SK-N-SH treated with all-trans-retinoic acid at 6 μM for 48 hours (cell line): ENCODE measurements around the gene TUBB2A.

ENCODE experiments used
- ARNTL ChIP-seq: fragments of 450-650 bp; formaldehyde crosslinking; IDR thresholded peaks from 2 replicates; pipeline ENCODE4 v1.5.0; 2020; ENCODE audit warnings: low read depth, mild to moderate bottlenecking, moderate library complexity, borderline replicate concordance
- CSRNP3 ChIP-seq: fragments of 250-450 bp; sonication (Bioruptor Pico); IDR thresholded peaks from 2 replicates; pipeline ENCODE4 v1.5.1; 2021; ENCODE audit warnings: mild to moderate bottlenecking, moderate library complexity
- ESRRG ChIP-seq: fragments of 250-450 bp; sonication (Bioruptor Pico); IDR thresholded peaks from 2 replicates; pipeline ENCODE4 v1.6.1; 2021; ENCODE audit warnings: mild to moderate bottlenecking
- ISL1 ChIP-seq: fragments of 250-450 bp; sonication (Bioruptor Pico); IDR thresholded peaks from 2 replicates; pipeline ENCODE4 v2.1.2; 2022; ENCODE audit warnings: mild to moderate bottlenecking, moderate library complexity
- PPARA ChIP-seq: fragments of 250-450 bp; sonication (Bioruptor Pico); IDR thresholded peaks from 2 replicates; pipeline ENCODE4 v1.5.0; 2020; ENCODE audit warnings: mild to moderate bottlenecking, borderline replicate concordance
- SNAI2 ChIP-seq: fragments of 250-450 bp; sonication (Bioruptor Pico); IDR thresholded peaks from 2 replicates; pipeline ENCODE4 v1.5.0; 2020; ENCODE audit warnings: mild to moderate bottlenecking, moderate library complexity
- ZC3H10 ChIP-seq: fragments of 250-450 bp; sonication (Bioruptor Pico); IDR thresholded peaks from 2 replicates; pipeline ENCODE4 v1.5.1; 2021; ENCODE audit warnings: mild to moderate bottlenecking, moderate library complexity
- ZFP3 ChIP-seq: fragments of 250-450 bp; sonication (Bioruptor Pico); IDR thresholded peaks from 2 replicates; pipeline ENCODE4 v1.5.0; 2020; ENCODE audit warnings: mild to moderate bottlenecking, moderate library complexity
- ZFP30 ChIP-seq: fragments of 450-650 bp; formaldehyde crosslinking; IDR thresholded peaks from 2 replicates; pipeline ENCODE4 v1.5.0; 2022; ENCODE audit warnings: mild to moderate bottlenecking, moderate library complexity
- TF ChIP-seq, protein P1 (sequence below): fragments of 250-450 bp; sonication (Bioruptor Pico); IDR thresholded peaks from 2 replicates; pipeline ENCODE4 v1.8.0; 2021; ENCODE audit warnings: low read depth, mild to moderate bottlenecking, moderate library complexity, borderline replicate concordance
- TF ChIP-seq, protein P2 (sequence below): fragments of 250-450 bp; sonication (Bioruptor Pico); IDR thresholded peaks from 2 replicates; pipeline ENCODE4 v1.5.1; 2020; ENCODE audit warnings: low read depth, mild to moderate bottlenecking, moderate library complexity
- TF ChIP-seq, protein P3 (sequence below): fragments of 250-450 bp; sonication (Bioruptor Pico); IDR thresholded peaks from 2 replicates; pipeline ENCODE4 v1.8.0; 2020; ENCODE audit warnings: mild to moderate bottlenecking, moderate library complexity, borderline replicate concordance

DNA sequence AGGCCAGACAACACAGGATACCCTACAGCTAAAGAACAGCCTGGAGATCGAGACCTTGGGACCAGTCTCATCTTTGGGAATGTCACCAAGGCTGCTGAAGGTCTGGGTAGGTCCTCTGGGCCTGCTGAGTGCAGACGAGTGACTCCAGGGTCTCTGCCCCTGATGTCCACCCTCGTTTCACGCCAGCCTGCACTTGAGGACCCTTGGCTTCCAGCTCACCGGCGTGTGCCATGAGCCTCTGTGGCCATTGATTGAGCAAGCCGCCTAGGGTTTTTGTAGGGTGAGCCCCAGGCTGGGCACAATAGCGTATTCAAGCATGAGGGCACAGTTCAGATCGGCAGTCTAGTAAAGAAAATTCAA, 34.5 kb downstream of the TUBB2A start:
- TF ChIP-seq ZC3H10 = no peak
- TF ChIP-seq, protein P1, sequence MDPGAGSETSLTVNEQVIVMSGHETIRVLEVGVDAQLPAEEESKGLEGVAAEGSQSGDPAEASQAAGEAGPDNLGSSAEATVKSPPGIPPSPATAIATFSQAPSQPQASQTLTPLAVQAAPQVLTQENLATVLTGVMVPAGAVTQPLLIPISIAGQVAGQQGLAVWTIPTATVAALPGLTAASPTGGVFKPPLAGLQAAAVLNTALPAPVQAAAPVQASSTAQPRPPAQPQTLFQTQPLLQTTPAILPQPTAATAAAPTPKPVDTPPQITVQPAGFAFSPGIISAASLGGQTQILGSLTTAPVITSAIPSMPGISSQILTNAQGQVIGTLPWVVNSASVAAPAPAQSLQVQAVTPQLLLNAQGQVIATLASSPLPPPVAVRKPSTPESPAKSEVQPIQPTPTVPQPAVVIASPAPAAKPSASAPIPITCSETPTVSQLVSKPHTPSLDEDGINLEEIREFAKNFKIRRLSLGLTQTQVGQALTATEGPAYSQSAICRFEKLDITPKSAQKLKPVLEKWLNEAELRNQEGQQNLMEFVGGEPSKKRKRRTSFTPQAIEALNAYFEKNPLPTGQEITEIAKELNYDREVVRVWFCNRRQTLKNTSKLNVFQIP (CRISPR knock-in tag) = no peak
- no peak for TF ChIP-seq ZFP30 (CRISPR knock-in tag)
- TF ChIP-seq CSRNP3 = no peak
- TF ChIP-seq, protein P2, sequence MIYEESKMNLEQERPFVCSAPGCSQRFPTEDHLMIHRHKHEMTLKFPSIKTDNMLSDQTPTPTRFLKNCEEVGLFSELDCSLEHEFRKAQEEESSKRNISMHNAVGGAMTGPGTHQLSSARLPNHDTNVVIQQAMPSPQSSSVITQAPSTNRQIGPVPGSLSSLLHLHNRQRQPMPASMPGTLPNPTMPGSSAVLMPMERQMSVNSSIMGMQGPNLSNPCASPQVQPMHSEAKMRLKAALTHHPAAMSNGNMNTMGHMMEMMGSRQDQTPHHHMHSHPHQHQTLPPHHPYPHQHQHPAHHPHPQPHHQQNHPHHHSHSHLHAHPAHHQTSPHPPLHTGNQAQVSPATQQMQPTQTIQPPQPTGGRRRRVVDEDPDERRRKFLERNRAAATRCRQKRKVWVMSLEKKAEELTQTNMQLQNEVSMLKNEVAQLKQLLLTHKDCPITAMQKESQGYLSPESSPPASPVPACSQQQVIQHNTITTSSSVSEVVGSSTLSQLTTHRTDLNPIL (CRISPR knock-in tag) = no peak
- TF ChIP-seq, protein P3, sequence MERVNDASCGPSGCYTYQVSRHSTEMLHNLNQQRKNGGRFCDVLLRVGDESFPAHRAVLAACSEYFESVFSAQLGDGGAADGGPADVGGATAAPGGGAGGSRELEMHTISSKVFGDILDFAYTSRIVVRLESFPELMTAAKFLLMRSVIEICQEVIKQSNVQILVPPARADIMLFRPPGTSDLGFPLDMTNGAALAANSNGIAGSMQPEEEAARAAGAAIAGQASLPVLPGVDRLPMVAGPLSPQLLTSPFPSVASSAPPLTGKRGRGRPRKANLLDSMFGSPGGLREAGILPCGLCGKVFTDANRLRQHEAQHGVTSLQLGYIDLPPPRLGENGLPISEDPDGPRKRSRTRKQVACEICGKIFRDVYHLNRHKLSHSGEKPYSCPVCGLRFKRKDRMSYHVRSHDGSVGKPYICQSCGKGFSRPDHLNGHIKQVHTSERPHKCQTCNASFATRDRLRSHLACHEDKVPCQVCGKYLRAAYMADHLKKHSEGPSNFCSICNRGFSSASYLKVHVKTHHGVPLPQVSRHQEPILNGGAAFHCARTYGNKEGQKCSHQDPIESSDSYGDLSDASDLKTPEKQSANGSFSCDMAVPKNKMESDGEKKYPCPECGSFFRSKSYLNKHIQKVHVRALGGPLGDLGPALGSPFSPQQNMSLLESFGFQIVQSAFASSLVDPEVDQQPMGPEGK = no peak
- TF ChIP-seq ZFP3 (CRISPR knock-in tag) = no peak
- TF ChIP-seq SNAI2 (CRISPR knock-in tag) = no peak
- no peak for TF ChIP-seq ESRRG
- no peak for TF ChIP-seq ISL1
- no peak for TF ChIP-seq ARNTL
- no peak for TF ChIP-seq PPARA (CRISPR knock-in tag)
